ENCODE measurements around the gene METTL2A.
"Not testable (repeated sequence)": the region's sequence is repeated elsewhere in the genome, so short reads cannot be mapped to it uniquely, and the experiment has no call there.

METTL2A gene

DNA sequence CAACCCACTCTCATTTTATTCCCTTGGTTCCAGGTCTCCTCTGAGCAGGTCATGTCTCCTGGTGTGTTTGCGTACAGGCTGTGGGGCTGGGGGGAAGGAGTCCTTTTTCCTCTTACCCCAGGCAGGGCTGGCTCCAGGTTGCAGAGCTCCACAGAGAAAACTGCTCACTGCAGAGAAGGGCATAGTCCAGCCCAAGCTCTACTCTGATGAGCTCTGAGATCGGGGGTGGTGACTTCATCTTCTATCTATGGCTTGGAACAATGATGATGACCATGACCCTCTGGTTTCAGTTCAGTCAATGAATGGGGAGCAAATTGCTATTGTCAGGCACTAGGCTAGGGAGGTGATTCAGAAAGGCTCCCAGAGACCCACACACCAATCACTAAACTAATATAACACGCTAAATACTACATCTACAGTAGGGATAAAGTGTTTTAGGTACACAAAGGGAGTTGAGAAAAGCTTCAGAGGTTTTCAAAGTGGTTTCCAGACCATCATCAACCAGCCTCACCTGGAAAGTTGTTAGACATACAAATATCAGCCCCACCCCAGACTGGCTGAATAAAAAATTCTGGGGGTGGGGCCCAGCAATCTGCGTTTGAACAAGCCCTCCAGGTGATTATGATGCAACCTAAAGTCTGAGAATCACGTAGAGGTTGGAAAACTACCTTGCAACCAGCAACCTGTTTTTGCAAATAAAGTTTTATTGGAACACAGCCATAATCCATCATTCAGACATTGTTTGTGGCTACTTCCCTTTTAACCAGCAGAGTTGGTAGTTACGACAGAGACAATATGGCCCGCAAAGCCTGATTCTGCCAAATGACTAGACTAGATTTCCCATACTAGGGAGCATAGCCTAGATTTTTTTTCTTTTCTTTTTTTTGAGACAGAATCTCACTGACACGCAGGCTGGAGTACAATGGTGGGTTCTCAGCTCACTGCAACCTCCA lies 49.6 kb downstream of the METTL2A start:
- DNase-seq = not testable (repeated sequence)

GRCh38 chr17:62477111-62477510 lies 53.4 kb downstream of the METTL2A start:
- DNase-seq = not testable (repeated sequence)

GRCh38 chr17:62477718-62478408 lies 54.2 kb downstream of the METTL2A start:
- peak; percentile 17 for DNase-seq

GRCh38 chr17:62478424-62478879 lies 54.8 kb downstream of the METTL2A start, which contains the start of gene TLK2:
TSS of gene TLK2 (plus strand) at chr17:62478825. CDS start at chr17:62481126, 2,301 bp downstream.
- DNase-seq = peak; percentile 56

- not testable (repeated sequence) for DNase-seq
These were observed 55.4 kb downstream of the METTL2A start for GRCh38 chr17:62478880-62479638.

GRCh38 chr17:62479639-62480258 lies 56.1 kb downstream of the METTL2A start:
- DNase-seq = not testable (repeated sequence)

DNA sequence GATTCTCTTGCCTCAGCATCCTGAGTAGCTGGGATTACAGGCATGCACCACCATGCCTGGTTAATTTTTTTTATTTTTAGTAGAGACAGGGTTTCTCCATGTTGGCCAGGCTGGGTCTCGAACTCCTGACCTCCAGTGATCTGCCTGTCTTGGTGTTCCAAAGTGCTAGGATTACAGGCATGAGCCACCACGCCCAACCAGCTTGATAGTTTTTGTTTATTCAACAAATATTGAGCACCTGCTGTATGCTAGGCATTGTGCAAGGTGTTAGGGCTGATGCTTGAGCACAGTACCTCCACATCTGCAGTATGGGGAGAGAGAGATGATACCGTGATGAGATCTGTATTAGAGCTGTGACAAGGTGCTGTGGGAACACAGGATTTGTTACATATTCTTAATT lies 58.9 kb downstream of the METTL2A start:
- DNase-seq = not testable (repeated sequence)

GRCh38 chr17:62490990-62491389 lies 67.3 kb downstream of the METTL2A start:
- DNase-seq = not testable (repeated sequence)

DNA sequence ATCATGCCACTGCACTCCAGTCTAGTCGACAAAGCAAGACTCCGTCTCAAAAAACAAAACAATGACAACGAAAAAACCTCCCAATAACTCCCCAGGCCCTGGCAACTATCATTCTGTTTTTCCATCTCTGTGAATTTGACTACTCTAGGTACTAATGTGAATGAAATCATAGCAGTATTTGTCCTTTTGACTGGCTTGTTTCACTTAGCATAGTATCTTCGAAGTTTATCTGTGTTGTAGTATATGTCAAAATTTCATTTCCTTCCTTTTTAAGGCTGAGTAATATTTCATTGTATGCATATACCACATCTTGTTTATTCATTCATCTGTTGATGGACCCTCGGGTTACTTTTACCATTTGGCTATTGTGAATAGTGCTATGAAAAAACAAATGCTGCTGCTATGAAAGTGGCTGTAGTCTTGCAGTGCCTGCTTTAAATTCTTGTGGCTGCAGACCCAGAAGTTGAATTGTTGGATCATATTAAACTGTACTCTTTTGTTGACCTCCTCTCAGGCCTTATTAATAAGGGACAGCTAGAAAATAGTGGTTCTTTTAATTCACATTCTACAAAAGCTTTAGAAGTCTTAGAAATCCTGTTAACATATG lies 69.5 kb downstream of the METTL2A start:
- not testable (repeated sequence) for DNase-seq

GRCh38 chr17:62494073-62494472 lies 70.4 kb downstream of the METTL2A start:
- DNase-seq = not testable (repeated sequence)

- DNase-seq = not testable (repeated sequence)
These were observed 72.6 kb downstream of the METTL2A start for GRCh38 chr17:62496344-62496743.

GRCh38 chr17:62498796-62499195 lies 75.1 kb downstream of the METTL2A start:
- DNase-seq = not testable (repeated sequence)
